D341Med (cell line): ENCODE results near the gene WDTC1.
"Not testable (repeated sequence)": the region's sequence is repeated elsewhere in the genome, so short reads cannot be mapped to it uniquely, and the experiment has no call there.

Experiments
- DNase-seq: peaks from one replicate; pipeline ENCODE4 v3.0.0; 2012; ENCODE audit warnings: low spot score

Gene WDTC1

GRCh38 chr1:27246194-27246593, 11.8 kb downstream of the WDTC1 start:
- no peak for DNase-seq

GRCh38 chr1:27253596-27253995, 19.2 kb downstream of the WDTC1 start:
- no peak for DNase-seq

- no peak for DNase-seq
These were observed 20.7 kb downstream of the WDTC1 start for GRCh38 chr1:27255136-27255535.

GRCh38 chr1:27257155-27257554, 22.7 kb downstream of the WDTC1 start:
- DNase-seq, result no peak

GRCh38 chr1:27258598-27258997, 24.2 kb downstream of the WDTC1 start:
- no peak for DNase-seq

- no peak for DNase-seq
These were observed 32.7 kb downstream of the WDTC1 start for GRCh38 chr1:27267153-27267552.

GRCh38 chr1:27269276-27269675, 34.8 kb downstream of the WDTC1 start:
- DNase-seq, result no peak

GRCh38 chr1:27274204-27274603, 39.8 kb downstream of the WDTC1 start:
- no peak for DNase-seq

- DNase-seq, result no peak
These were observed 41.3 kb downstream of the WDTC1 start for GRCh38 chr1:27275696-27276095.

- peak; percentile 81 for DNase-seq
These were observed 50.2 kb downstream of the WDTC1 start for GRCh38 chr1:27284425-27285273.

GRCh38 chr1:27285274-27285660, 50.8 kb downstream of the WDTC1 start:
- no peak for DNase-seq

- DNase-seq, result not testable (repeated sequence)
These were observed 51.4 kb downstream of the WDTC1 start for GRCh38 chr1:27285821-27286220.

GRCh38 chr1:27289125-27289524, 54.7 kb downstream of the WDTC1 start:
- DNase-seq, result not testable (repeated sequence)

GRCh38 chr1:27290581-27290980, 56.1 kb downstream of the WDTC1 start:
- no peak for DNase-seq

- no peak for DNase-seq
These were observed 57.7 kb downstream of the WDTC1 start for GRCh38 chr1:27292106-27292505.

- no peak for DNase-seq
These were observed 59.5 kb downstream of the WDTC1 start for GRCh38 chr1:27293915-27294314.

- DNase-seq, result peak; percentile 76
These were observed 62.4 kb downstream of the WDTC1 start for GRCh38 chr1:27296773-27297291.

GRCh38 chr1:27297903-27298302, 63.5 kb downstream of the WDTC1 start:
- DNase-seq, result no peak

GRCh38 chr1:27298632-27299384, 64.4 kb downstream of the WDTC1 start:
- no peak for DNase-seq

GRCh38 chr1:27299385-27300271, 65.2 kb downstream of the WDTC1 start:
- no peak for DNase-seq

- peak; percentile 90 for DNase-seq
These were observed 66.1 kb downstream of the WDTC1 start for GRCh38 chr1:27300341-27301051.
